ENCODE data around the gene LINGO4.

The LINGO4 gene, protein sequence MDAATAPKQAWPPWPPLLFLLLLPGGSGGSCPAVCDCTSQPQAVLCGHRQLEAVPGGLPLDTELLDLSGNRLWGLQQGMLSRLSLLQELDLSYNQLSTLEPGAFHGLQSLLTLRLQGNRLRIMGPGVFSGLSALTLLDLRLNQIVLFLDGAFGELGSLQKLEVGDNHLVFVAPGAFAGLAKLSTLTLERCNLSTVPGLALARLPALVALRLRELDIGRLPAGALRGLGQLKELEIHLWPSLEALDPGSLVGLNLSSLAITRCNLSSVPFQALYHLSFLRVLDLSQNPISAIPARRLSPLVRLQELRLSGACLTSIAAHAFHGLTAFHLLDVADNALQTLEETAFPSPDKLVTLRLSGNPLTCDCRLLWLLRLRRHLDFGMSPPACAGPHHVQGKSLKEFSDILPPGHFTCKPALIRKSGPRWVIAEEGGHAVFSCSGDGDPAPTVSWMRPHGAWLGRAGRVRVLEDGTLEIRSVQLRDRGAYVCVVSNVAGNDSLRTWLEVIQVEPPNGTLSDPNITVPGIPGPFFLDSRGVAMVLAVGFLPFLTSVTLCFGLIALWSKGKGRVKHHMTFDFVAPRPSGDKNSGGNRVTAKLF

GRCh38 chr1:151805066-151805820 is at the start of gene LINGO4:
LINGO4 (minus strand) TSS chr1:151805419; CDS start chr1:151802704, 2,715 bp downstream.
- ATAC-seq (no peak), DNase-seq (no peak)
- Mint-ChIP-seq H3K4me3 (no peak within 1 kb of the TSS), H3K4me1 (peaks cover 6% of the 10 kb centered on the region), H3K27me3 (no peaks in the 10 kb centered on the region), H3K9me3 (no peaks in the 10 kb centered on the region), H3K27ac (peak within 1 kb of the TSS in 1 of 2 donors; percentile 41)

- H3K9me3 Mint-ChIP-seq, result no peaks in the 10 kb centered on the region
- H3K27ac Mint-ChIP-seq, result no peak overlapping the region
- peaks cover 6% of the 10 kb centered on the region for H3K27me3 Mint-ChIP-seq
- DNase-seq (no peak), ATAC-seq (no peak)
- H3K4me1 Mint-ChIP-seq, result peaks cover 3% of the 10 kb centered on the region
- H3K4me3 Mint-ChIP-seq, result no peak overlapping the region
Observed at GRCh38 chr1:151854658-151855057, 49.4 kb upstream of the LINGO4 start.

DNA sequence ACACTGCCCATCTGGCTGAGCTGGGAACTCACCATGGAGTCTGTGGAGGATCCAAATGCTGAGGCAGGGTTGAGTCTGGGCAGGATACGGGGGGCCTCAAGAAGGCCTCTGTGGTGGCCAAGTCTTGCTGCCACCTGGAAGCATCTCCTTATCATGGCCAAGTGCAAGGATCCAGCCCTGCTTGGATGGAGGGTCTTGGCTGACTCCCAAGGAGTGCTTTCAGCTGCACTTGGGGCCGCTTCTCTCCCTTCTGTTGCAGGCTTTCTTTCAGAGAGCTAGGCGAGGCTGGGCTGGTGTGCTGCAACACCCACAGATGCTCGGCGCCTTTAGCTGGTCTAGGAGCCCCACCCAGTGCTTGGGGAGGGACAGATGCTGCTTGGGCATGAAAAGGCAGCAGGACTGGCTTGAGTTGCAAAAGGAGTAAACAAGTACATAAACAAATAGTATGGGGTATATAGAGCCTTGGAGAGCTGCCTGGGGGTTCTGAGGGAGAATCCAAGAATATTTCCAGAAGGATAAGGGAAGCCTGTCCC is 48.3 kb upstream of the LINGO4 start, which contains the start of gene THEM5:
Gene THEM5, minus strand, starts transcription at position 302 of the 533 bp plus-strand sequence. Its CDS starts 147 bp downstream, at position 155.
- Mint-ChIP-seq H3K27me3 (peaks cover 6% of the 10 kb centered on the region), H3K4me1 (no peaks in the 10 kb centered on the region), H3K4me3 (no peak within 1 kb of the TSS), H3K27ac (no peak within 1 kb of the TSS), H3K9me3 (no peaks in the 10 kb centered on the region)
- DNase-seq, result no peak
- ATAC-seq, result no peak

DNA sequence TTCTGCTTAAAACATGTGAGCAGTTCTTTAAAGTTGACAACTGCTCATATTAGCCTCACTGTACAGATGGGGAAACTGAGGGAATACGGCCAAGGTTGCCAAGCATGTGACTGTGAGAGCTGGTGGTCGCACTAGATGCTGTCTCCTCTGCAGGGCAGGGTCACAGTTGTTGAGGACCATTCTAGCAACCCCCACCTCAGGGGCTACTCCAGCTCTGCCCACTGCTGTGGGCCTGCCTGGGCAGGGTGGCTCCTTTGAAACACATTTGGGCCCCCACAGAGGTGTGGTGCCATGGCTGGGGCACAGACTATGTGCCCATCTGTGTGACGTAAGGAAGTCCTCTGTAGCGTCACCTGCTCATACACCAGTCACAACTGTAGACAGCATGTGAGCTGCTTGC is 47.5 kb upstream of the LINGO4 start:
- no peak overlapping the region for H3K27ac Mint-ChIP-seq

GRCh38 chr1:151851886-151852285 is 46.7 kb upstream of the LINGO4 start:
- DNase-seq (no peak), ATAC-seq (no peak)
- peaks cover 8% of the 10 kb centered on the region for H3K4me1 Mint-ChIP-seq
- no peak overlapping the region for H3K4me3 Mint-ChIP-seq
- peaks cover 6% of the 10 kb centered on the region for H3K27me3 Mint-ChIP-seq
- H3K9me3 Mint-ChIP-seq, result no peaks in the 10 kb centered on the region
- H3K27ac Mint-ChIP-seq, result peak overlapping the region in 1 of 2 donors; percentile 6

More for the DNA sequence above, 47.5 kb upstream of the LINGO4 start:
- ATAC-seq, result no peak
- DNase-seq, result no peak
- peaks cover 6% of the 10 kb centered on the region for H3K4me1 Mint-ChIP-seq
- H3K4me3 Mint-ChIP-seq, result no peak overlapping the region
- peaks cover 6% of the 10 kb centered on the region for H3K27me3 Mint-ChIP-seq
- no peaks in the 10 kb centered on the region for H3K9me3 Mint-ChIP-seq

DNA sequence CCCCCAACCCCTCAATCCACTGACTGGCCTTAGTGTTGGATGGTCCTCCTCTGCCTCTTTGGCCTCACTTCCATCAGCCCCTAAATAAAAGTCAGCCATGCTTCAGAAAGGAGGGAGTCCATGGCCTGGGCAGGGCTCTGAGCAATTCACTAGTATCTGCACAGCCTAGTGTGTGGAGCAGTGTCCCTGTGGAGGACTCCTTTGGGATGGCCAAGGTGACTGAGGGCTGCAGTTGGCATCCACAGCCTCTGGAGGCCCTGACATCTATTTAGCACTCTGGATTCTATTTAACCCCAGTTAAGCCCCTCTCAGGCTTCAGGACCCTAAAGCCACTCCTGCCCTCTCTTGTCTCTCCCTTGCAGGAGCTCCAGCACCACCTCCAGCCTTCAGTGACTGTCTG is 44.7 kb upstream of the LINGO4 start:
- Mint-ChIP-seq H3K9me3 (no peaks in the 10 kb centered on the region), H3K4me3 (no peak overlapping the region), H3K27me3 (peaks cover 6% of the 10 kb centered on the region), H3K4me1 (peaks cover 17% of the 10 kb centered on the region), H3K27ac (no peak overlapping the region)
- no peak for ATAC-seq
- no peak for DNase-seq

- H3K4me3 Mint-ChIP-seq, result no peak overlapping the region
- DNase-seq (no peak), ATAC-seq (no peak)
- peak overlapping the region in 1 of 2 donors; percentile 47 for H3K27ac Mint-ChIP-seq
- peaks cover 6% of the 10 kb centered on the region for H3K27me3 Mint-ChIP-seq
- no peaks in the 10 kb centered on the region for H3K9me3 Mint-ChIP-seq
- H3K4me1 Mint-ChIP-seq, result peaks cover 17% of the 10 kb centered on the region
Observed at GRCh38 chr1:151849126-151849525, 43.9 kb upstream of the LINGO4 start.

DNA sequence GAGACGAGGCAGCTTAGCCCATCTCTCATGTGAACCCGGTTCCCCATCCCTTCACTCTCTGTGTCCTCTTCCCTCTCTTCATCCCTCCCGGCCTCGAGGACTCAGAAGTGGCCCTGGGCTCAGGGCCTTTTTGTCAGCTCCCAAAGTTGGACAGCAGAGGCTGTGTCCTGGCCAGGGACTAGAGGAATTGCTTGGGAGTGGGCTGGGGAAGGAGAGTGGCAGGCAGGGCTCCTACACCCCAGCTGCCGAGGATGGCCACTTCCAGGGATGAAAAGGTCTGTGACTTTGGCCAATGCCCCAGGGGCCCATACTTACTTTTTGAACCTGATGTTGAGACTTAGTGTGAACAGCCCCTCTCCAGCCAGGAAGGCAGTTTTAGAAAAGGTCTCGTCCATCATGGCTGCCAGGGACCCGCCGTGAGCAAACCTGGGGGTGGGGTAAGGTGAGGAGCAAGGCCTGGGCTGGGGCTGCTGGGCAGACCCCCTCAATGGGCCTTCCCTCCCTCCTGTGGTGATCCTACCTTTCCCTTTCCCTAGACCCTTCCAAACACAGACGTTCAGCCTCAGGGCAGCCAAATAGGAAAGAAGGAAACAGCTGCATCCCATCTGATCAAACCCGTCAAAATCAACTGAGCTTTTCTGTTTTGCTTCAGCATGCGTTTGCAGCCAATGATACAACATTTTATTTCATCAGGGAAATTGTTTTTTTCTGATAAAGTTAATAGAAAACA is 42.8 kb upstream of the LINGO4 start:
- ATAC-seq (no peak), DNase-seq (no peak)
- Mint-ChIP-seq H3K27ac (no peak overlapping the region), H3K4me1 (peaks cover 17% of the 10 kb centered on the region), H3K9me3 (no peaks in the 10 kb centered on the region), H3K27me3 (peaks cover 6% of the 10 kb centered on the region), H3K4me3 (no peak overlapping the region)

DNA sequence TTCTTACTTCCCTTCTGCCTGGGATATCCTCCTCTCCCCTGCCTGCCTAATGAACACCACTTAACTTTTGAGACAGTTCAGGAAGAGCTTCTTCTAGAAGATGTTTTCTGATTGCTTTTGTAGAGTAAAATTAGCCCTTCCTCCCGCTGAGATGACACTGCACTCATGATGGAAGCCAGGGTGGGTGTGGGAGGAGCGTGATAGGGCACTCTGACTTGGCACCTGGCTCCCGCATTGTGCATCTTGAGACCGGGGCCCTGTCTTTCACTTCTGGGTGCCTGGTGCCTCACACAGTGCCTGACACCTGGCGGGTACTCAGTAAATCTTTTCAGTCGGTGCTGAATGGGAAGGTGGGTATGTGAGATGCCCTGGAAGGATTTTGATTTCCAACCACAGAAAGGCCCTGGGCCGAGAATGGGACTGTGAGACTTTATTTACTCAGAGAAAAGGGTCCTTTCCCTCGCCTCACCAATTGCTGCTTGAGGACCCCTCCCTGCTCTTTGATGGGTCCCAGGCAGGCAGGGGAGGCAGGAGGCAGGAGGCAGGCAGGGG is 41.5 kb upstream of the LINGO4 start:
- no peak overlapping the region for H3K4me3 Mint-ChIP-seq
- no peaks in the 10 kb centered on the region for H3K9me3 Mint-ChIP-seq
- DNase-seq, result no peak
- peaks cover 17% of the 10 kb centered on the region for H3K4me1 Mint-ChIP-seq
- ATAC-seq, result no peak
- peaks cover 3% of the 10 kb centered on the region for H3K27me3 Mint-ChIP-seq
- H3K27ac Mint-ChIP-seq, result peak overlapping the region in 1 of 2 donors; percentile 40

- Mint-ChIP-seq H3K27me3 (no peaks in the 10 kb centered on the region), H3K27ac (no peak overlapping the region), H3K4me3 (no peak overlapping the region), H3K4me1 (peaks cover 18% of the 10 kb centered on the region), H3K9me3 (no peaks in the 10 kb centered on the region)
- ATAC-seq (peak; percentile 47), DNase-seq (no peak)
Observed at GRCh38 chr1:151846062-151846568, 40.9 kb upstream of the LINGO4 start.

DNA sequence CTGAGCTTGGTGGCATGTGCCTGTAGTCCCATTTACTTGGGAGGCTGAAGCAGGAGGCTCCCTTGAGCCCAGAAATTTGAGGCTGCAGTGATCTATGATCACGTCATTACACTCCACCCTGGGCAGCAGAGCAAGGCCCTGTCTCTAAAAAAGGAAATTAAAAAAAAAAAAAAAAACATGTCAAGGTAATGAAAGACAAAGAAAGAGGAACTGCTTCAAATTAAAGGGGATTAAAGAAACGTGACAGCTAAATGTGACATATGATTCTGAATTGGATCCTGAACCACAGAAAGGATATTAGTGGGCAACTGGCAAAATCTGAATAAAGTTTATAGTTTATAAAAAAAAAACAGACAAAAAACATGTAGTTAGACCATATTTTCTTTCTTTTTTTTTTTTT is 38.2 kb upstream of the LINGO4 start:
- ATAC-seq, result no peak
- H3K27ac Mint-ChIP-seq, result no peak overlapping the region
- no peaks in the 10 kb centered on the region for H3K27me3 Mint-ChIP-seq
- peaks cover 42% of the 10 kb centered on the region for H3K4me1 Mint-ChIP-seq
- no peak for DNase-seq
- no peak overlapping the region for H3K4me3 Mint-ChIP-seq
- no peaks in the 10 kb centered on the region for H3K9me3 Mint-ChIP-seq

DNA sequence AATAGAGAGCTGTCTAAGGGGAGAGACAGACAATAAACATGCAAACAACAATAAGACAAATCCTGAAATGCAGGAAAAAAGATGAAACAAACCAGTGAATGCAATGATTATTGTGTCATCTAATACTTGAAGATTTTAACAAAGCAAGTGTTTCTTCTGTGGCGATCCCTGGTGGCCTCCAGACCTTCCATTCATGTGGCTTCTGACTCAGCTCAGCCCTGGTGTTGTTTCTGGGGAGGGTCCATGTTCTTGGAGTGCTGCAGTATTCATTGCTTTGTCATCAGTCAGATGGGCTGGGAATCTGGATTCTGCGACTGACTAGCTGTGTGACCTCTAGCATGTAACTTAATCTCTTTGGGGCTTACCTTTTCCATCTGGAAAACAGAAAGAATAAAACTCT is 35.9 kb upstream of the LINGO4 start:
- no peaks in the 10 kb centered on the region for H3K27me3 Mint-ChIP-seq
- H3K9me3 Mint-ChIP-seq, result no peaks in the 10 kb centered on the region
- ATAC-seq (no peak), DNase-seq (no peak)
- no peak overlapping the region for H3K27ac Mint-ChIP-seq
- peaks cover 46% of the 10 kb centered on the region for H3K4me1 Mint-ChIP-seq
- no peak overlapping the region for H3K4me3 Mint-ChIP-seq

GRCh38 chr1:151840421-151840820 is 35.2 kb upstream of the LINGO4 start:
- no peak for DNase-seq
- Mint-ChIP-seq H3K4me3 (peak overlapping the region; percentile 85 to 92), H3K27ac (peak overlapping the region; percentile 4 to 44), H3K27me3 (no peaks in the 10 kb centered on the region), H3K9me3 (no peaks in the 10 kb centered on the region), H3K4me1 (peaks cover 43% of the 10 kb centered on the region)
- no peak for ATAC-seq

DNA sequence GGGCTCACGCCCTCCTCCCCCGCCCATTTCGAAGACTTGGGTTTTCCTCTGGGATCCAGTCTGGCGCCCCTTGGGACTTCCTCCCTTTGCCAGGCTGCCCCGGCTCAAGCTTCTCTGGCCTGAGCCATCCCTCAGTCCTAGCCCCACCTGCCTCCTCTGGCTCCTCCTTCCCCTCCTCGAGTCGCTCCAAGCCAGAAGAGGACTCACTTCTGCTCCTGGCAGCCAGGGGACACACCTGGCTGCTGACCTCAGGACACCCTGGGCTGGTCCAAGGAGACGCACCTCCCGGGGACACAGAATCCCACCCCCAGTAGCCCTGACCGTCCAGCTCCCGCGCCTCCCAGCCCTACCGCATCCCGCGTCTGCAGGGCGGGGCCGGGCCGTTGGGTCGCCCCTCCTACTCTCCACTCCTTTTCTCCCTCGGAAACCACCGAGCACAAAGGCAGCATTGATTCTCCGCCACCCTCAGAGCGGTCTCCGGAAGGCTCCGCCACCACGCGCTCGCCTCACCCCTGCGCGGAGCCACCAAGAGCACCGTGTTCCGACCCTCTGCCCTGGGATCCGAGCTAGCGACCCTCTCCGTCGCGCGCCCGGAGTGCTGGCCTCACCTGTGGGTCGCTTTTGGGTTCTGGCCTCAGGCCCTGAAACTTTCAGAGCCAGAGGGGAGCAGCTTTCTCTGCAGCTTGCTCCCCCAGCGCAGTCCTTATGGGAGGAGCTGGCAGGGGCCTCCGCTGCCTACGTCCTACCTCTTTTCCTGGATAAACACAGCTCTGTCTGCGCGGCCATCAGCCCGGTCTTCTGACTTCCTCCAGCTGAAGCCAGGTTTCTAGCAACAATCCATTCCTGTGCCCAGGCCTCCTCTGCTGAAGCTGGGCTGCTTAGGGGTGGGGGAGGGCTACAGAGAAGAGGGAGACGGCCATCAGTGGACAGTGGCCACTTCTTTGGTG is 34.5 kb upstream of the LINGO4 start, which contains the start of gene C2CD4D:
Gene C2CD4D, minus strand, starts transcription at position 364 of the 947 bp plus-strand sequence. CDS start 831 bp downstream, outside the sequence.
- H3K27ac Mint-ChIP-seq, result peak within 1 kb of the TSS; percentile 10 to 88
- no peaks in the 10 kb centered on the region for H3K27me3 Mint-ChIP-seq
- H3K9me3 Mint-ChIP-seq, result no peaks in the 10 kb centered on the region
- peak within 1 kb of the TSS; percentile 85 to 92 for H3K4me3 Mint-ChIP-seq
- ATAC-seq (peak; percentile 79), DNase-seq (peak; percentile 68 to 77)
- peaks cover 50% of the 10 kb centered on the region for H3K4me1 Mint-ChIP-seq
